ENCODE results near the gene PTPRM.

PTPRM gene

DNA sequence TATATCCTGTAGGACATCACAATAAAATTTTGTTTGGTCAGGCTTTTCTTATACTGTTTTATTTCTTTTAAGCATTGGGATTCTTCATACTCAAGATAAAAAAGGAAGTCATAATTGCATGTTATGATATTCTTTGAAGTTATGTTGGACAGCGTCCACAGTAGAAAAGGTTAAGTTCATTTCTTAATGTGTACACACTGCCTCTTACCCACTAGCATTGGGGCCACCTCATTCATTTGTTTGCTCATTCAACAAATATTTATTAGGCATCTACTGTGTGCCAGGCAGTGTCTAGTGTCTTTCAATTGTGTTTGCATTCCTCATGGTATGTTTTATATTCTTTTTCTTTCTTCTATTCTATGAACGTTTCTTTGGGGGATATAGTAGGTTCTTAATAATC is 70.2 kb downstream of the PTPRM start:
- TF ChIP-seq CTCF (IDR thresholded peaks at IDR 0.05; ENCODE audit: insufficient read depth, low read length, poor library complexity, severe bottlenecking) (no peak), EZH2phosphoT487 (conservative IDR thresholded peaks at IDR 0.05; ENCODE audit: low read length) (no peak)
- Histone ChIP-seq H3K36me3 (ENCODE audit: low read length) (no peaks in the 10 kb centered on the region), H3K27ac (ENCODE audit: low read depth, low read length) (no peak overlapping the region)

DNA sequence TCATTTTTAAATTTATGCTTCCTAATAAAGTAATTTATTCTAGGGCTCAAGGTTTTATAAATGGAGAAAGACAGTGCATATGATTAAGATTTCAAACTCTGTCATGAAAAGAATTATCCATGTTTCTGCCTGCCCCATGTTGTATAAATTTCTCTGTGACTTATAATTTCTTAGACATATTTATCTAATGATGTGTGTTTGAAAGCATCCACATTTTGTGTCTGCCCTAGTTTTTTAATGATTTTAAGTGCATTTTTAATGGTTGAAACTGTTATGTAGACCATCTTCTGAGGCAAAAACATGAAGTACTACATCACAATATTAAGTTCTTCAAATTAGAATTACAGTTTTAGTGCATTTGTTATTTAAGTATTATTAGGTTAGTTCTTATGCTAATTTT is 71.2 kb downstream of the PTPRM start:
- Histone ChIP-seq H3K9ac (ENCODE audit: low read length) (no peak overlapping the region), H3K4me3 (ENCODE audit: insufficient read depth, low read length, poor library complexity, severe bottlenecking) (no peak overlapping the region), H3F3A (ENCODE audit: insufficient read depth) (no peaks in the 10 kb centered on the region), H3K27me3 (ENCODE audit: low read length) (no peaks in the 10 kb centered on the region), H3K9me2 (replicated peaks; ENCODE audit: insufficient read depth, low read length) (no peaks in the 10 kb centered on the region), H3K4me2 (ENCODE audit: low read depth, low read length, poor library complexity, severe bottlenecking) (no peak overlapping the region), H3K79me2 (ENCODE audit: insufficient read depth, low read length) (no peaks in the 10 kb centered on the region), H3K36me3 (ENCODE audit: low read length) (no peaks in the 10 kb centered on the region), H3K9me3 (ENCODE audit: insufficient read depth, low read length) (no peaks in the 10 kb centered on the region), H3K27ac (ENCODE audit: low read depth, low read length) (no peak overlapping the region), H4K20me1 (ENCODE audit: low read depth, low read length) (no peaks in the 10 kb centered on the region), H2AFZ (ENCODE audit: low read depth, low read length, severe bottlenecking) (no peak overlapping the region)
- TF ChIP-seq CTCF (IDR thresholded peaks at IDR 0.05; ENCODE audit: insufficient read depth, low read length, poor library complexity, severe bottlenecking) (no peak), EZH2phosphoT487 (conservative IDR thresholded peaks at IDR 0.05; ENCODE audit: low read length) (no peak)

More for the DNA sequence above, 70.2 kb downstream of the PTPRM start:
- Histone ChIP-seq H3K9me3 (ENCODE audit: insufficient read depth, low read length) (no peaks in the 10 kb centered on the region), H3K4me3 (ENCODE audit: insufficient read depth, low read length, poor library complexity, severe bottlenecking) (no peak overlapping the region), H3K9me2 (replicated peaks; ENCODE audit: insufficient read depth, low read length) (no peaks in the 10 kb centered on the region), H3K79me2 (ENCODE audit: insufficient read depth, low read length) (no peaks in the 10 kb centered on the region), H3K27me3 (ENCODE audit: low read length) (no peaks in the 10 kb centered on the region), H3K4me2 (ENCODE audit: low read depth, low read length, poor library complexity, severe bottlenecking) (no peak overlapping the region), H3K9ac (ENCODE audit: low read length) (no peak overlapping the region), H3F3A (ENCODE audit: insufficient read depth) (no peaks in the 10 kb centered on the region), H4K20me1 (ENCODE audit: low read depth, low read length) (no peaks in the 10 kb centered on the region), H2AFZ (ENCODE audit: low read depth, low read length, severe bottlenecking) (no peak overlapping the region)

DNA sequence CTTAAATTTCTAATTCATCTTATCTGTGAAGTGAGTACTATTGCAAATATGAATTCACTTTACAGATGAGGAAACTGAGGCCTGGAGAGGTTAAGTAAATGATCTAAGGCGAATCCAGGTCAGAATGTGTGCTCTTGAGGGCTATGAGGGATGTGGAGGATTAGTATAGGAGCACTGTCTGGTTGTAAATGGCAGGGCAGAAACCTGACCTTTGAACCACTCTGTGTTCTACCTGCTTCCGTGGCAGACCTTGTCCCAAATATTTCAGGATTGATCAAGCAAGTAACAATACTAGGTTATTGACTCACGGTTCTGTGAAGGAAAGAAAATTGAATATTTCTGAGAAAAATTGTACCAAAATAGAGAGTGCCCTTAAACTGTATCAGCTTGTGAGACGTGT is 74.7 kb downstream of the PTPRM start:
- TF ChIP-seq CTCF (IDR thresholded peaks at IDR 0.05; ENCODE audit: insufficient read depth, low read length, poor library complexity, severe bottlenecking) (no peak), EZH2phosphoT487 (conservative IDR thresholded peaks at IDR 0.05; ENCODE audit: low read length) (no peak)
- no peak overlapping the region for H3K4me3 ChIP-seq (ENCODE audit: insufficient read depth, low read length, poor library complexity, severe bottlenecking)
- H3K27ac ChIP-seq (ENCODE audit: low read depth, low read length) = no peak overlapping the region
- no peaks in the 10 kb centered on the region for H4K20me1 ChIP-seq (ENCODE audit: low read depth, low read length)
- no peaks in the 10 kb centered on the region for H3K9me3 ChIP-seq (ENCODE audit: insufficient read depth, low read length)
- H3K27me3 ChIP-seq (ENCODE audit: low read length) = no peaks in the 10 kb centered on the region
- H3K4me2 ChIP-seq (ENCODE audit: low read depth, low read length, poor library complexity, severe bottlenecking) = no peak overlapping the region
- H3K9ac ChIP-seq (ENCODE audit: low read length) = no peak overlapping the region
- H3K36me3 ChIP-seq (ENCODE audit: low read length) = no peaks in the 10 kb centered on the region
- no peaks in the 10 kb centered on the region for H3F3A ChIP-seq (ENCODE audit: insufficient read depth)
- no peaks in the 10 kb centered on the region for H3K79me2 ChIP-seq (ENCODE audit: insufficient read depth, low read length)
- H2AFZ ChIP-seq (ENCODE audit: low read depth, low read length, severe bottlenecking) = no peak overlapping the region
- no peaks in the 10 kb centered on the region for H3K9me2 ChIP-seq (replicated peaks; ENCODE audit: insufficient read depth, low read length)

Data from SU-DHL-6 (cell line).